ENCODE results near the gene ITGB3. TPM values are rescaled to one million over a fixed set of nuclear protein-coding genes. Genes with fewer than 3 reads are reported as not detected.

Gene ITGB3
- total and polyA plus RNA-seq, 9 of the 15 experiments (the other 6 are each of a cell fraction or from before 2014, with no cell fraction given): 0.08 to 2.6 (median 0.62) TPM; not detected in 1

DNA sequence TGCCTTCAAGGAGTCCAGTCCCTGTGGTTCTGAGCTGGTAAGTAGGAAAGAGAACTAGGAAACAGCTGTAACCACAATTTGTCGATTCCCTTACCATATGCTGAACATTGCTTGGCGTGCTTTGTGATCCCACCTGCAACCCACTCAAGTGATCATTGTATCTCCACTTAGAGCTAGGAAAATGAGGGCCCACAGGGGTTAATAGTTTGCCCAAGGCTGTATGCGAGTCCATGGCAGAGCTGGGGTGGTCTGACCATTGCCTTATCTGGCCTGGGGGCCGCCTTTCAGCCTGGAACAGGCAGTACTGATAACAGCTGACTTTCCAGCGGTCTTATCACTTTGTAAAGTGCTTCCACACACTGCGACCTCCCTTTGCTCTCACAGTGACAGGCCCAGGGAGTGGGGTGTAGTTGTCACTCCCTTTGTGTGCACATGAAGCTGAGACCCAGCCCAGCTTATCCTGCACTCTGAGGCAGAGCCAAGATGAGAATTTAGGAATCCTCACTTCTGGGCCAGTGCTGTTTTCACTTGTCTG lies 34.7 kb upstream of the ITGB3 start (continued):
- TF ChIP-seq, protein P1, sequence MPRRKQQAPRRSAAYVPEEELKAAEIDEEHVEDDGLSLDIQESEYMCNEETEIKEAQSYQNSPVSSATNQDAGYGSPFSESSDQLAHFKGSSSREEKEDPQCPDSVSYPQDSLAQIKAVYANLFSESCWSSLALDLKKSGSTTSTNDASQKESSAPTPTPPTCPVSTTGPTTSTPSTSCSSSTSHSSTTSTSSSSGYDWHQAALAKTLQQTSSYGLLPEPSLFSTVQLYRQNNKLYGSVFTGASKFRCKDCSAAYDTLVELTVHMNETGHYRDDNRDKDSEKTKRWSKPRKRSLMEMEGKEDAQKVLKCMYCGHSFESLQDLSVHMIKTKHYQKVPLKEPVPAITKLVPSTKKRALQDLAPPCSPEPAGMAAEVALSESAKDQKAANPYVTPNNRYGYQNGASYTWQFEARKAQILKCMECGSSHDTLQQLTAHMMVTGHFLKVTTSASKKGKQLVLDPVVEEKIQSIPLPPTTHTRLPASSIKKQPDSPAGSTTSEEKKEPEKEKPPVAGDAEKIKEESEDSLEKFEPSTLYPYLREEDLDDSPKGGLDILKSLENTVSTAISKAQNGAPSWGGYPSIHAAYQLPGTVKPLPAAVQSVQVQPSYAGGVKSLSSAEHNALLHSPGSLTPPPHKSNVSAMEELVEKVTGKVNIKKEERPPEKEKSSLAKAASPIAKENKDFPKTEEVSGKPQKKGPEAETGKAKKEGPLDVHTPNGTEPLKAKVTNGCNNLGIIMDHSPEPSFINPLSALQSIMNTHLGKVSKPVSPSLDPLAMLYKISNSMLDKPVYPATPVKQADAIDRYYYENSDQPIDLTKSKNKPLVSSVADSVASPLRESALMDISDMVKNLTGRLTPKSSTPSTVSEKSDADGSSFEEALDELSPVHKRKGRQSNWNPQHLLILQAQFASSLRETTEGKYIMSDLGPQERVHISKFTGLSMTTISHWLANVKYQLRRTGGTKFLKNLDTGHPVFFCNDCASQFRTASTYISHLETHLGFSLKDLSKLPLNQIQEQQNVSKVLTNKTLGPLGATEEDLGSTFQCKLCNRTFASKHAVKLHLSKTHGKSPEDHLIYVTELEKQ (CRISPR knock-in tag; IDR thresholded peaks at IDR 0.05): 0 out of 2 replicates have a peak, but pooled peaks have one; percentile 67
- TF ChIP-seq ZNF24 (IDR thresholded peaks at IDR 0.05) (peak; percentile 28; the same call in 1 of the 2 replicates), ZNF778 (CRISPR knock-in tag; IDR thresholded peaks at IDR 0.05) (no peak), ZNF3 (CRISPR knock-in tag; IDR thresholded peaks at IDR 0.05) (no peak), EGR1 (conservative IDR thresholded peaks at IDR 0.05) (no peak), ZZZ3 (IDR thresholded peaks at IDR 0.05) (no peak), NFRKB (IDR thresholded peaks at IDR 0.05; ENCODE audit: low read depth) (no peak), EWSR1 (IDR thresholded peaks at IDR 0.05; ENCODE audit: borderline replicate concordance, low read depth, partially characterized antibody) (no peak), SP1 (CRISPR knock-in tag; IDR thresholded peaks at IDR 0.05) (peak; percentile 48; the same call in 1 of the 2 replicates), SOX6 (IDR thresholded peaks at IDR 0.05) (peak; percentile 86)
- TF ChIP-seq, protein P2, sequence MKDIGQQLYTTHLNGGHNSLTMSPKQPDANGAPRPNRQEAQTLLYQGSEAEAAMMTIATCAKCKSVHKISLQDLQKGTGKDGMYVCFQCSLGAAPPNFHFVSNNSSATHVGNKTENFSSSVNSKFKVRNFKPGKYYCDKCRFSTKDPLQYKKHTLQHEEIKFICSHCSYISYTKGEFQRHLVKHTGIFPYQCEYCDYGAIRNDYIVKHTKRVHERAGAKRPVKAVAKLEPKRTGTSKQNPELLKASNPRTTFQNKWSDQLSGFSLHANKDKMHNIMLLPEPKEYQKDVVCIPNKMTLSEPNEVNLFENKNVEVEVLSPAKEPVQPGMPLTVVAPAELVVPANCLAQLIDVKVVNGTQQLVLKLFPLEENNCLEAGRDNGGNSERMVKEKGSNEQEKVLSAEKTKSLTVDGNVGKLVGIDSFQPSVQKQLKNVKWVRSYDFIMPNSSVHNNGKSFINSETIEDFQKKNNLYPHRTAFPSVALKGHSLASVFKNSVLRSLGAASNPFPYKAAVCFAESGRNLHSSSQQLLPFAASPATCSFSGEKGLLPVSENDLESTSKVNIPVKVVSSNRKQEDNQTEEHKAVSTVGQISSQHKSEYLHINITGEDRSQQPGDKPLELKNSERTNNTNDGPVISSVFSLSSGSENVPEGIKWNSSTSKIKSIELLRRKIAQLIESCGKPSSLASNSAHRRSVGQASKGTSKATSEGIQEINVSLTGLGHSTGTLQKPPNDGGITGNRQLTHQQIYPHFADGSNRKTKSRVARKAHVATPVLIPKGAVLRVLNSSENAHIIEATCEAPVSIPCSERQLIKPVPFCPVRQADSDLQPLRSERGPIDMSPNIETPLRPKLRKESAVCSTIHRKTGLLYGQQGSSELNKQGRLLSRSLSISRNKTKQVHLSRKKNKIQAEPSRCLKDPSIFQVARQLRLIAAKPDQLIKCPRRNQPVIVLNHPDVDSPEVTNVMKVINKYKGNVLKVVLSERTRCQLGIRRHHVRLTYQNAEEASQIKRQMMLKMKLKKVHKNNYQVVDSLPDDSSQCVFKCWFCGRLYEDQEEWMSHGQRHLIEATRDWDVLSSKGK (CRISPR knock-in tag; IDR thresholded peaks at IDR 0.05): no peak
- TF ChIP-seq, protein P3, sequence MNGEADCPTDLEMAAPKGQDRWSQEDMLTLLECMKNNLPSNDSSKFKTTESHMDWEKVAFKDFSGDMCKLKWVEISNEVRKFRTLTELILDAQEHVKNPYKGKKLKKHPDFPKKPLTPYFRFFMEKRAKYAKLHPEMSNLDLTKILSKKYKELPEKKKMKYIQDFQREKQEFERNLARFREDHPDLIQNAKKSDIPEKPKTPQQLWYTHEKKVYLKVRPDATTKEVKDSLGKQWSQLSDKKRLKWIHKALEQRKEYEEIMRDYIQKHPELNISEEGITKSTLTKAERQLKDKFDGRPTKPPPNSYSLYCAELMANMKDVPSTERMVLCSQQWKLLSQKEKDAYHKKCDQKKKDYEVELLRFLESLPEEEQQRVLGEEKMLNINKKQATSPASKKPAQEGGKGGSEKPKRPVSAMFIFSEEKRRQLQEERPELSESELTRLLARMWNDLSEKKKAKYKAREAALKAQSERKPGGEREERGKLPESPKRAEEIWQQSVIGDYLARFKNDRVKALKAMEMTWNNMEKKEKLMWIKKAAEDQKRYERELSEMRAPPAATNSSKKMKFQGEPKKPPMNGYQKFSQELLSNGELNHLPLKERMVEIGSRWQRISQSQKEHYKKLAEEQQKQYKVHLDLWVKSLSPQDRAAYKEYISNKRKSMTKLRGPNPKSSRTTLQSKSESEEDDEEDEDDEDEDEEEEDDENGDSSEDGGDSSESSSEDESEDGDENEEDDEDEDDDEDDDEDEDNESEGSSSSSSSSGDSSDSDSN (IDR thresholded peaks at IDR 0.05; ENCODE audit: borderline replicate concordance in 1 of 2, low read depth in 2 of 2, low read length in 2 of 2): peak in 1 of 2 experiments; percentile 84; a peak in 1 of 4 replicates
- TF ChIP-seq, protein P4, sequence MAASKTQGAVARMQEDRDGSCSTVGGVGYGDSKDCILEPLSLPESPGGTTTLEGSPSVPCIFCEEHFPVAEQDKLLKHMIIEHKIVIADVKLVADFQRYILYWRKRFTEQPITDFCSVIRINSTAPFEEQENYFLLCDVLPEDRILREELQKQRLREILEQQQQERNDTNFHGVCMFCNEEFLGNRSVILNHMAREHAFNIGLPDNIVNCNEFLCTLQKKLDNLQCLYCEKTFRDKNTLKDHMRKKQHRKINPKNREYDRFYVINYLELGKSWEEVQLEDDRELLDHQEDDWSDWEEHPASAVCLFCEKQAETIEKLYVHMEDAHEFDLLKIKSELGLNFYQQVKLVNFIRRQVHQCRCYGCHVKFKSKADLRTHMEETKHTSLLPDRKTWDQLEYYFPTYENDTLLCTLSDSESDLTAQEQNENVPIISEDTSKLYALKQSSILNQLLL (CRISPR knock-in tag; IDR thresholded peaks at IDR 0.05; ENCODE audit: borderline replicate concordance): no peak
- TF ChIP-seq, protein P5, sequence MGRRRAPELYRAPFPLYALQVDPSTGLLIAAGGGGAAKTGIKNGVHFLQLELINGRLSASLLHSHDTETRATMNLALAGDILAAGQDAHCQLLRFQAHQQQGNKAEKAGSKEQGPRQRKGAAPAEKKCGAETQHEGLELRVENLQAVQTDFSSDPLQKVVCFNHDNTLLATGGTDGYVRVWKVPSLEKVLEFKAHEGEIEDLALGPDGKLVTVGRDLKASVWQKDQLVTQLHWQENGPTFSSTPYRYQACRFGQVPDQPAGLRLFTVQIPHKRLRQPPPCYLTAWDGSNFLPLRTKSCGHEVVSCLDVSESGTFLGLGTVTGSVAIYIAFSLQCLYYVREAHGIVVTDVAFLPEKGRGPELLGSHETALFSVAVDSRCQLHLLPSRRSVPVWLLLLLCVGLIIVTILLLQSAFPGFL (CRISPR knock-in tag; IDR thresholded peaks at IDR 0.05): no peak
